ENCODE measurements around the gene LRBA. TPM values are rescaled to one million over a fixed set of nuclear protein-coding genes. Genes with fewer than 3 reads are reported as not detected.
"Not testable (repeated sequence)": the region's sequence is repeated elsewhere in the genome, so short reads cannot be mapped to it uniquely, and the experiment has no call there.

The LRBA gene
- total and polyA plus RNA-seq, 9 donors: 9.7 to 49.2 (median 30.4) TPM

DNA sequence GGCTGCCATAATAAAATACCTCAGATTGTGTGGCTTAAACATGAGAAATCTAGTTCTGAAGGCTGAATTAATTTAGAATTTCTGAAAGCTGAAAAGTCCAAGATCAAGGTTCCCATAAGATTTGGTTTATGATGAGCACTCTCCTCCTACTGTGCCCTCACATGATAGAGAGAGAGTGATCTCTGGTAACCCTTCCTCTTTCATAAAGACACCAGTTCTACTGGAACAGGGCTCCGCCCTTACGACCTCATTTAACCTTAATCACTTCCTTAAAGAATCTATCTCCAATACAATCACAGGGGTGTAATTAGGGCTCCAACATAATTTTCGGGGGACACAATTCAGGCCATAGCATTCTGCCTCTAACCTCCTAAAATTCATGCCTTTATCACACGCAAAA lies 627.1 kb downstream of the LRBA start:
- 95 to 96% (median 95%) methylated on average over 4 of the region's 4 CpGs for WGBS, 3 donors
- DNase-seq: no peak
- Histone ChIP-seq H3K36me3 (no peaks in the 10 kb centered on the region), H3K4me1 (ENCODE audit: insufficient read depth) (no peaks in the 10 kb centered on the region), H3K9me3 (no peaks in the 10 kb centered on the region), H3K4me3 (no peak overlapping the region), H3K27ac (no peak overlapping the region), H3K27me3 (no peaks in the 10 kb centered on the region)
- TF ChIP-seq, protein P1, sequence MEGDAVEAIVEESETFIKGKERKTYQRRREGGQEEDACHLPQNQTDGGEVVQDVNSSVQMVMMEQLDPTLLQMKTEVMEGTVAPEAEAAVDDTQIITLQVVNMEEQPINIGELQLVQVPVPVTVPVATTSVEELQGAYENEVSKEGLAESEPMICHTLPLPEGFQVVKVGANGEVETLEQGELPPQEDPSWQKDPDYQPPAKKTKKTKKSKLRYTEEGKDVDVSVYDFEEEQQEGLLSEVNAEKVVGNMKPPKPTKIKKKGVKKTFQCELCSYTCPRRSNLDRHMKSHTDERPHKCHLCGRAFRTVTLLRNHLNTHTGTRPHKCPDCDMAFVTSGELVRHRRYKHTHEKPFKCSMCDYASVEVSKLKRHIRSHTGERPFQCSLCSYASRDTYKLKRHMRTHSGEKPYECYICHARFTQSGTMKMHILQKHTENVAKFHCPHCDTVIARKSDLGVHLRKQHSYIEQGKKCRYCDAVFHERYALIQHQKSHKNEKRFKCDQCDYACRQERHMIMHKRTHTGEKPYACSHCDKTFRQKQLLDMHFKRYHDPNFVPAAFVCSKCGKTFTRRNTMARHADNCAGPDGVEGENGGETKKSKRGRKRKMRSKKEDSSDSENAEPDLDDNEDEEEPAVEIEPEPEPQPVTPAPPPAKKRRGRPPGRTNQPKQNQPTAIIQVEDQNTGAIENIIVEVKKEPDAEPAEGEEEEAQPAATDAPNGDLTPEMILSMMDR (IDR thresholded peaks at IDR 0.05): no peak
- no peak for TF ChIP-seq POLR2A (IDR thresholded peaks at IDR 0.05)
- TF ChIP-seq EP300 (IDR thresholded peaks at IDR 0.05): no peak
- intact Hi-C loops (cut with DNase I): no loop called here

DNA sequence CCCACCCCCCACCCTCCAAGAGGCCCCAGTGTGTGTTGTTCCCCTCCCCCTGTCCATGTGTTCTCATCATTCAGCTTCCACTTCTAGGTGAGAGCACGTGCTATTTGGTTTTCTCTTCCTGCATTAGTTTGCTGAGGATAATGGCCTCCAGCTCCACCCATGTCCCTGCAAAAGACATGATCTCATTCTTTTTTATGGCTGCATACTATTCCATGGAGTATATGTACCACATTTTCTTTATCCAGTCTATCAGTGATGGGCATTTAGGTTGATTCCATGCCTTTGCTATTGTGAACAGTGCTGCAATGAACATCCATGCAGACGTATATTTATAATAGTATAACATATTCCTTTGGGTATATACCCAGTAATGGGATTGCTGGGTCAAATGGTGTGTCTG lies 628.7 kb downstream of the LRBA start:
- H3K36me3 ChIP-seq; DNase-seq; H3K4me1 ChIP-seq (ENCODE audit: insufficient read depth); intact Hi-C loops (cut with DNase I); H3K27me3 ChIP-seq; H3K4me3 ChIP-seq; H3K9me3 ChIP-seq; H3K27ac ChIP-seq: not testable (repeated sequence)
- WGBS, 3 donors: 98 to 100% (median 100%) methylated on average over 2 of the region's 2 CpGs

DNA sequence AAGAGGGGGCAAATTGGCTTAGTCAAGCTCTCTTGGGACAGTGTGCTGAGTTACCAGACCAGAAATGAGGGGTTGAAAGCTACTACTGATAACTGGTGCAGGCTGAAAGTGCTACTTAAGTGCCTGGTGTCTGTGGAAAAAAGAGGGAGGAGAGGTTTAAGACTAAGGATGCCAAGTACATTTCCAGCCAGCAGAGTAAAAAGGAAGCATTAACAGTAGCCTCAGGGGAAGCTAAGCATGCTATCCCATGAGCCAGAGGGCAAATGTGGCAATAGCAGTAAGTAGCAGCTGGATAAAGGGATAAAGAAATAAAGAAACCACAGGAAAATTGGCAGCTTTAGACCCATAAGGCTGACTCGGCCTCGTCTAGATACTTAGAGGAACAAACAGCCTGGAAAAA lies 629.5 kb downstream of the LRBA start:
- Histone ChIP-seq H3K27ac (no peak overlapping the region), H3K27me3 (no peaks in the 10 kb centered on the region), H3K4me1 (ENCODE audit: insufficient read depth) (no peaks in the 10 kb centered on the region), H3K9me3 (no peaks in the 10 kb centered on the region), H3K4me3 (no peak overlapping the region), H3K36me3 (no peaks in the 10 kb centered on the region)
- intact Hi-C loops (cut with DNase I): no loop called here
- 7 to 20% (median 13%) methylated on average over 2 of the region's 2 CpGs for WGBS, 3 donors
- no peak for DNase-seq
- no peak for TF ChIP-seq EP300 (IDR thresholded peaks at IDR 0.05)
- TF ChIP-seq, protein P1 (IDR thresholded peaks at IDR 0.05): no peak
- TF ChIP-seq POLR2A (IDR thresholded peaks at IDR 0.05): no peak

DNA sequence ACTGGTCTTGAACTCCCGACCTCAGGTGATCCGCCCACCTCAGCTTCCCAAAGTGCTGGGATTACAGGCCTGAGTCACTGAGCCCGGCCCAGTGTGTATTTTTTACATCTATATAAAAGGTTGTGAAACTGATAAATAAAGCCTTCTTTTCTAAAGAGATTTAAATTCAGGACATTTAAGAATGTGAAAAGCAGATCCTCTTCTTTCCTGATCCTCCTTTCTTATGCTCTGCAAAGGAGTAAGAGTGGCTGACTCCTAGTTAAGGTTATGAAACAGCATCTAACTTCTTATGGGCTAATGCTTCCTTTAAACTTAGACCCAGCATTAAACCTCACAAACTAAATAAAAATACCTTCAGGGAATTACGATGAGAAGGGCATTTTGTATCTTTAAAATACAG lies 630.8 kb downstream of the LRBA start:
- Histone ChIP-seq H3K27ac (no peak overlapping the region), H3K27me3 (no peaks in the 10 kb centered on the region), H3K4me1 (ENCODE audit: insufficient read depth) (no peaks in the 10 kb centered on the region), H3K9me3 (no peaks in the 10 kb centered on the region), H3K36me3 (no peaks in the 10 kb centered on the region), H3K4me3 (no peak overlapping the region)
- 92 to 96% (median 93%) methylated on average over 4 of the region's 4 CpGs for WGBS, 3 donors
- no peak for DNase-seq
- intact Hi-C loops (cut with DNase I): no loop called here
- no peak for TF ChIP-seq EP300 (IDR thresholded peaks at IDR 0.05)
- no peak for TF ChIP-seq POLR2A (IDR thresholded peaks at IDR 0.05)
- TF ChIP-seq, protein P1 (IDR thresholded peaks at IDR 0.05): no peak

DNA sequence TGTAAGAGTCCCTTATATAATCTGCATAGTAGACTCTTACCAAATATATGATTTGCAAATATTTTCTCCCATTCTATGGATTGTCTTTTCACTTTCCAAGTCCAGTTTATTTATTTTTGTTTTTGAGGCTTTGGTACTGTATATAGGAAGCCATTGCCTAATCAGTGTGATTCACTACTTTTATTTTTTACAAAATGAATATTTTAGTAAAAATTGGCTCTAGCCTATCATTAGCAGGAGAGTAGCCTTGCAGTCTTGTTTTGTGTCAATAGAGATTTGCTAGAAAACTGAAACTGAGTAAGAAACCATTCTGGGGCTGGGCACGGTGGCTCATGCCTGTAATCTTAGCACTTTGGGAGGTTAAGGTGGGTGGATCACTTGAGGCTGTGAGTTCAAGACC lies 633.1 kb downstream of the LRBA start:
- H3K36me3 ChIP-seq: no peaks in the 10 kb centered on the region
- H3K27ac ChIP-seq: no peak overlapping the region
- H3K9me3 ChIP-seq: no peaks in the 10 kb centered on the region
- intact Hi-C loops (cut with DNase I): no loop called here
- whole genome bisulfite sequencing, 3 donors: 62 to 97% (median 70%) methylated on average over 1 of the region's 1 CpG
- DNase-seq: no peak
- H3K27me3 ChIP-seq: no peaks in the 10 kb centered on the region
- no peak overlapping the region for H3K4me3 ChIP-seq
- TF ChIP-seq POLR2A (IDR thresholded peaks at IDR 0.05) (no peak), EP300 (IDR thresholded peaks at IDR 0.05) (no peak)
- TF ChIP-seq, protein P1 (IDR thresholded peaks at IDR 0.05): no peak
- no peaks in the 10 kb centered on the region for H3K4me1 ChIP-seq (ENCODE audit: insufficient read depth)

All from ovary (tissue), 9 donors.